ENCODE measurements around the gene GPR183.

The GPR183 gene

GRCh38 chr13:99294198-99294597 lies 13.0 kb downstream of the GPR183 start:
- no peak for DNase-seq (ENCODE audit: low read depth)

- no peak for DNase-seq (ENCODE audit: low read depth)
These were observed 14.0 kb downstream of the GPR183 start for GRCh38 chr13:99293178-99293577.

GRCh38 chr13:99290894-99291293 lies 16.3 kb downstream of the GPR183 start:
- no peak for DNase-seq (ENCODE audit: low read depth)

GRCh38 chr13:99289674-99290337 lies 17.4 kb downstream of the GPR183 start:
- DNase-seq (ENCODE audit: low read depth) = no peak

- DNase-seq (ENCODE audit: low read depth) = no peak
These were observed 17.9 kb downstream of the GPR183 start for GRCh38 chr13:99289271-99289670.

- DNase-seq (ENCODE audit: low read depth) = no peak
These were observed 19.1 kb downstream of the GPR183 start for GRCh38 chr13:99288089-99288488.

- no peak for DNase-seq (ENCODE audit: low read depth)
These were observed 19.6 kb downstream of the GPR183 start for GRCh38 chr13:99287551-99287950.

- no peak for DNase-seq (ENCODE audit: low read depth)
These were observed 21.6 kb downstream of the GPR183 start for GRCh38 chr13:99285432-99286182.

- DNase-seq (ENCODE audit: low read depth) = peak; percentile 58
These were observed 24.7 kb downstream of the GPR183 start for GRCh38 chr13:99282264-99283231.

GRCh38 chr13:99281811-99282263 lies 25.4 kb downstream of the GPR183 start:
- peak; percentile 80 for DNase-seq (ENCODE audit: low read depth)

GRCh38 chr13:99280166-99280565 lies 27.0 kb downstream of the GPR183 start:
- DNase-seq (ENCODE audit: low read depth) = peak; percentile 68

- no peak for DNase-seq (ENCODE audit: low read depth)
These were observed 27.6 kb downstream of the GPR183 start for GRCh38 chr13:99279637-99280036.

- no peak for DNase-seq (ENCODE audit: low read depth)
These were observed 28.4 kb downstream of the GPR183 start for GRCh38 chr13:99278843-99279242.

GRCh38 chr13:99278200-99278599 lies 29.0 kb downstream of the GPR183 start:
- DNase-seq (ENCODE audit: low read depth) = no peak

- DNase-seq (ENCODE audit: low read depth) = no peak
These were observed 29.6 kb downstream of the GPR183 start for GRCh38 chr13:99277629-99278028.

GRCh38 chr13:99276706-99277105 lies 30.5 kb downstream of the GPR183 start:
- no peak for DNase-seq (ENCODE audit: low read depth)

- DNase-seq (ENCODE audit: low read depth) = no peak
These were observed 32.1 kb downstream of the GPR183 start for GRCh38 chr13:99275093-99275469.

- no peak for DNase-seq (ENCODE audit: low read depth)
These were observed 34.1 kb downstream of the GPR183 start for GRCh38 chr13:99273128-99273527.

- DNase-seq (ENCODE audit: low read depth) = no peak
These were observed 34.7 kb downstream of the GPR183 start for GRCh38 chr13:99272481-99272880.

- no peak for DNase-seq (ENCODE audit: low read depth)
These were observed 36.0 kb downstream of the GPR183 start for GRCh38 chr13:99271249-99271648.

- no peak for DNase-seq (ENCODE audit: low read depth)
These were observed 36.7 kb downstream of the GPR183 start for GRCh38 chr13:99270518-99270917.

- DNase-seq (ENCODE audit: low read depth) = peak; percentile 63
These were observed 37.5 kb downstream of the GPR183 start for GRCh38 chr13:99269627-99270241.

Measured in fibroblast of gingiva (primary cell).